GM12801 (cell line): Measurements from ENCODE around the gene SIL1.

Source experiments
- TF ChIP-seq, protein P1 (sequence below): IDR thresholded peaks from one replicate; pipeline ENCODE4 v1.5.1; 2011; ENCODE audit warnings: control low read depth; ENCODE audit not compliant: insufficient read length; ENCODE audit errors: extremely low read depth

Gene SIL1

DNA sequence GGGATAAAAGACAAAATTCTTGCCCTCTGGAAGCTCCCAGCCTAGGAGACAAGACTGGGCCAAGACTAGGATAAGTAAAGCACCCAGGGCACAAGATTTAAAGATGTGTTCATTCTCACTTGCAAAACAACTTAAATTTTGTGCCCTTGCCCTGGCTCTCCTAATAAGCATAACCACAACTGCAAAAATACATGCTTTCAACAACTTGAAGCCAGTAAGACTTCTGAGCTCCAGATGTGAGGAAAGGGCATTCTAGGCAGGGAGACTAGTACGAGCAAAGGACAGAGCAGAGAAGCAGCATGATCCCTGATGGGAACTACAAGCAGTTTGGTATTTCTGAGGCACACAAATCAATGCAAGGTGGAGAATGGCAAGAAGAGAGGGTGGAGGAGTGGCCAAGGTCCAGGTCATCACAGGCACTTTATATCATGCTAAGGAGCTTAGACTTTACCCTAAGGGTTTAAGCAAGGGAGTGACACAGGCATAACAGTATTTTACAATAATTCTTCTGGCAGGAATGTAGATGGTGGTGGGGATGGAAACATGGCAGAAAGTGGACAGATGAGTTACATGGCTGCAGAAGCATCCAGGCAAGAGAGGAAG is 30.1 kb upstream of the SIL1 start:
- TF ChIP-seq, protein P1, sequence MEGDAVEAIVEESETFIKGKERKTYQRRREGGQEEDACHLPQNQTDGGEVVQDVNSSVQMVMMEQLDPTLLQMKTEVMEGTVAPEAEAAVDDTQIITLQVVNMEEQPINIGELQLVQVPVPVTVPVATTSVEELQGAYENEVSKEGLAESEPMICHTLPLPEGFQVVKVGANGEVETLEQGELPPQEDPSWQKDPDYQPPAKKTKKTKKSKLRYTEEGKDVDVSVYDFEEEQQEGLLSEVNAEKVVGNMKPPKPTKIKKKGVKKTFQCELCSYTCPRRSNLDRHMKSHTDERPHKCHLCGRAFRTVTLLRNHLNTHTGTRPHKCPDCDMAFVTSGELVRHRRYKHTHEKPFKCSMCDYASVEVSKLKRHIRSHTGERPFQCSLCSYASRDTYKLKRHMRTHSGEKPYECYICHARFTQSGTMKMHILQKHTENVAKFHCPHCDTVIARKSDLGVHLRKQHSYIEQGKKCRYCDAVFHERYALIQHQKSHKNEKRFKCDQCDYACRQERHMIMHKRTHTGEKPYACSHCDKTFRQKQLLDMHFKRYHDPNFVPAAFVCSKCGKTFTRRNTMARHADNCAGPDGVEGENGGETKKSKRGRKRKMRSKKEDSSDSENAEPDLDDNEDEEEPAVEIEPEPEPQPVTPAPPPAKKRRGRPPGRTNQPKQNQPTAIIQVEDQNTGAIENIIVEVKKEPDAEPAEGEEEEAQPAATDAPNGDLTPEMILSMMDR = no peak

DNA sequence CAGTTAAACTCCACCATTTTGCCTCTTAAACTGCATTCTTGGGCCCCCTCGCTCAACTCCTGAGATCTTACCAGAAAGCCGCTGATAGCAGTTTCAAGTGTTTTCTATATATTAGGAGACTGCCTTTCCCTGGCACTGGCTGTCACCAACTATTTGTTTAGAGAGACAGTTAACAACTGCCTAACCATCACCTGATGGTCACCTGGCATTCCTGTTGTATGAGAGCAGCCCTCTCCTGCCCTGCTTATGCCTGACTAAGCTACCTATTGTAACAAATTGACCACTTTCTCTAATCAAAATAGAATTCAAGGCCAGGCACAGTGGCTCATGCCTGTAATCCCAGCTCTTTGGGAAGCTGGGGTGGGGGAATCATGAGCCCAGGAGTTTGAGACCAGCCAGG is 28.0 kb upstream of the SIL1 start:
- TF ChIP-seq, protein P1 = no peak

DNA sequence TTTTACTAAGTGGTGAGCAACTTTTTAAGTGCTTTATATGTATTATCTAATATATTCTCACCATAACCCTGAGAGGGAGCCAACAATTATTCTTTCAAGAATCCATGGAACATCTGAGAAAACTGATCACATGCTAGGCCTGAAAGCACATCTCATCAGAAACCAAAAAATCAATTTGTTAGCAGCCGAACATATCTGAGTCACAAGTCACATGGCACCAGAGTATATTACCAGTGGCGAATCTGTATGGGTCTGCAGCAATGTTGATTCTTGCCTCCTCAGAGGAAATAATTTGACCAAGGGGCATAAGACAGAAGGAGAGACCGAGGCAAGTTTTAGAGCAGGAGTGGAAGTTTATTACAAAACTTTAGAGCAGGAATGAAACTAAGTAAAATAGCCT is 25.3 kb upstream of the SIL1 start:
- TF ChIP-seq, protein P1 = no peak

DNA sequence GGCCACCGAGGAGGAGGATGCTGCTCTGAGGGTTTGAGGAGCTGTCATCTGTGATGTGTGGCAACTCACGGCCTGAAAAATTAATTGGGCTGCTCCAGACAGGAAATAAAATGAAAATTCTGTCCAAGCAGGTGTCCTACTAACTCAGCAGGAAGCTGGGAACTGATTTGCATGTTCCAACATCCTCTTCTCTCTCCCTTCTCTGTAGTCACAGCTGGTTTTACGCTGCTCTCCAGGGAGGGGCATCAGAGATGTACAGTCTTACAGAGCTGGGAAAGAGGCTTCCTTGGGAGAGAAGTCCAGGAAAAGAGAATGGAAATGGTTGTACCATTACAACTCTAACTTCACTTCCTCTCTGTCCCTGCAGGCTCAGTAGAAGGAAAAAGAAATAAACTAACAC is 24.2 kb upstream of the SIL1 start:
- TF ChIP-seq, protein P1 = no peak

DNA sequence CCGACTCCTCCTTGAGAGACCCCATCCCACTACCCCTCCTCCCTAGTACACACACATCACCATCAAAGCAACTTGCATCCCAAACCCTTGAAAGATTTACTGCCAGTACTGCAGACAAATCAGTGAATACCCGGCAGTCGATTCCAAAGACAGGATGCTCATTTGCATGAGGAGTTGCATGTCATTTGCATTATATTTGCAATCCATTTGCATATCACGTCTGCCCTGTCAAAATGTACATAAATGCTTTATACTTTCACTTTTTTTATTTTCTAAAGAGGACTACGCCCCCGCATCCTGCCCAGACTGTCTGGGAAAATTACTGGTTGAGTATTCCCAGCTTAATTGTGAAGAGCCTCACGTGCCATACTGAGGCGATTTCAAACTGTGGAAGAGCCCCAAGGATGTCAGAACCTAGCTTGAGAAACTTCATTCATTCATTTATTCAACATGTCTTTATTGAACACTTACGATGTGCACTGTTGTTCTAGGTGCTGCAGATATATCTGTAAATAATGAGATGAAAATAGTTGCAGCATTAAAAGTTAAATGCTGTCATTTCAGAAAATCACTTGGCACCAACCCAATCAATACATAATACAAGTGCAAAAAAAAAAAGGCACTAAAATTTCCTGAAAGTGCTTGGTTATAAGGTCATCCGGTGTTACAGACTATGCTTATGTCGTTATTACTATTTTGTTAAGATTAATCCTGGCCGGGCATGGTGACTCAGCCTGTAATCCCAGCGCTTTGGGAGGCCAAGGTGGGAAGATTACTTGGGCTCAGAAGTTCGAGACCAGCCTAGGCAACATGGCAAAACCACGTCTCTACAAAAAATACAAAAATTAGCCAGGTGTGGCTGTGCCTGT is 17.2 kb upstream of the SIL1 start:
- TF ChIP-seq, protein P1 = no peak

DNA sequence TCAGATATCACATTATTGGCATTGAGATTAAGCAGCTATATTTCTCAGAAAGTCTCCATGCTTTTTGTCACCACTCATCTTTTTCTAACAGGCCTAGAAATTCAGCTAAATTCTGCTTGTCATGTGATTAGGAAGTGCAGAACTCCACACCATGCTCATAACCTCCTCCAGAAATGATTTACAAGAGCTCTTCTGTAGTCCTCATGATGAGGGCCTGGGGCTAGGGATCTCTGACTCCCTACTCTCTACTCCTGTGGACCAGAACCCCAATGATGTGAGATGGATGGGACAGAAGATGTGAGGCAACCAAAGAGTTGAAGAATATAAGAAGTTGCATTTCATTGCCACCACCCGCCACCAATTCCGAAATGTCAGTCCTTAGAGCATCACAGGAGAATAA is 16.5 kb upstream of the SIL1 start:
- TF ChIP-seq, protein P1 = no peak

DNA sequence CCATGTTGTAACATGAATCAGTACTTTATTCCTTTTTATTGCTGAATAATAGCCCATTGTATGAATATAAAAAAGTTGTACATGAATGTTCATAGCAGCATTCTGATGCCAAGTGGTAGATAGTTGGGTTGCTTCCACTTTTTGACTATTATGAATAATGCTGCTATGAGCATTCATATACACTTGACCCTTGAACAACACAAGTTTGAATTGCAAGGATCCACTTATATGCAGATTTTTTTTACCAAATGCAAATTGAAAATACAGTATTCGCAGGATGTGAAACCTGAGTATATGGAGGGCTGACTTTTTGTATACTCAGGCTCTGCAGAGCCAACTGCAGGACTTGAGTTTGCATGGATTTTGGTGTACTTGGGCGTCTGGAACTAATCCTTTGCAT is 14.7 kb upstream of the SIL1 start:
- TF ChIP-seq, protein P1 = no peak
